Psoas muscle (tissue), 8 donors: ENCODE measurements around the gene MLLT1. TPM values are rescaled to one million over a fixed set of nuclear protein-coding genes. Genes with fewer than 3 reads are reported as not detected.

Source experiments
- ATAC-seq, 4 donors: fragments of 200-7000 bp; cut with Tn5 transposase; one replicate each; pipeline ENCODE4 v1.9.1; 2020; ENCODE audit warnings: moderate library complexity in 3 of 4, mild to moderate bottlenecking in 2 of 4
- DNase-seq, 2 donors: peaks; one replicate each; pipeline ENCODE4 v3.0.0-alpha.2; 2020
- H3K27ac ChIP-seq: fragments of 200-600 bp; one replicate; pipeline ENCODE4 v1.8.0; 2022
- H3K27me3 ChIP-seq, 3 donors: fragments of 200-600 bp in 1 of 3; one replicate each; pipeline versions ENCODE4 v1.6.1 to v1.8.0; 2013 to 2022; ENCODE audit warnings: low read length in 2 of 3, mild to moderate bottlenecking in 2 of 3, moderate library complexity in 1 of 3; ENCODE audit not compliant: insufficient read depth in 3 of 3
- H3K36me3 ChIP-seq, 2 donors: fragments of 200-600 bp in 1 of 2; one replicate each; pipeline versions ENCODE4 v1.6.1 to v1.8.0; 2013 to 2022; ENCODE audit warnings: low read depth in 1 of 2, mild to moderate bottlenecking in 1 of 2, moderate library complexity in 1 of 2; ENCODE audit not compliant: insufficient read depth in 1 of 2
- H3K4me1 ChIP-seq: fragments of 200-600 bp; one replicate; pipeline ENCODE4 v1.8.0; 2022
- H3K4me3 ChIP-seq: fragments of 200-600 bp; one replicate; pipeline ENCODE4 v1.8.0; 2022; ENCODE audit warnings: mild to moderate bottlenecking
- H3K9me3 ChIP-seq: fragments of 200-600 bp; one replicate; pipeline ENCODE4 v1.8.0; 2022
- CTCF ChIP-seq: fragments of 200-600 bp; IDR thresholded peaks from one replicate; pipeline ENCODE4 v1.8.0; 2022; ENCODE audit warnings: antibody characterized with exemption
- WGBS, 3 donors: extraction: QIAGEN DNeasy Blood & Tissue Kit; methylation state at CpG; one replicate each; pipeline versions ENCODE4 v1.1.6 to v1.1.7; 2013; 5-methylcytosine and 5-hydroxymethylcytosine counted together
- intact Hi-C, 2 donors: fragments of 100-400 bp; cut with DNase I; formaldehyde crosslinking; loops; one replicate each; pipeline versions ENCODE4 v1.11.0 to v1.14.2; 2022
- polyA plus RNA-seq, 3 donors: library from polyadenylated mRNA; stranded (reverse); fragments of 200-250 nt; gene quantifications; one replicate each; pipeline ENCODE4 v1.2.3, GENCODE V29; 2013
- total RNA-seq, 4 donors: library from RNA; stranded (reverse); fragmentation: NEBNext Ultra II Directional in 2 of 4; extraction: Animal tissue kit (Norgen Biotek cat#: 25700) in 2 of 4; gene quantifications; one replicate each; pipeline versions ENCODE4 v1.2.1 to v1.2.4, GENCODE V29; 2021 to 2023
- donor health status: healthy with polysubstance abuse.
- donor health status: DM: no; HTN: no; CAD: no; lungs with moderate emphysema.
- donor health status: Bipolar disorder and iron deficiency.
- donor health status: healthy.
- donor health status: DM: yes; HTN: yes; CAD: no.
- donor health status: DM: no; HTN: no; CAD: no.
- donor health status: DM: no; HTN: no; CAD: no.
- donor health status: DM: yes; HTN: yes; CAD: no.

MLLT1 gene
- total and polyA plus RNA-seq, 7 donors = 24.2 to 51.7 (median 35.8) TPM

GRCh38 chr19:6213266-6213595, 66.5 kb downstream of the MLLT1 start:
- peaks cover 0 to 37% of the 10 kb centered on the region in 2 donors for H3K36me3 ChIP-seq
- H3K9me3 ChIP-seq = no peaks in the 10 kb centered on the region
- no peaks in the 10 kb centered on the region for H3K4me1 ChIP-seq
- no peak for TF ChIP-seq CTCF
- ATAC-seq (no peak), DNase-seq (peak in 1 of 2 donors; percentile 49)
- H3K27ac ChIP-seq = no peak overlapping the region
- 88 to 100% (median 92%) methylated on average over 4 to 12 of the region's 12 CpGs for WGBS, 3 donors
- intact Hi-C loops = loop anchor here in 1 of 2 donors (10.0 kb wide), 1 partner anchor 212 kb away; the partner anchor contains the start of gene KHSRP
- H3K4me3 ChIP-seq = no peak overlapping the region
- H3K27me3 ChIP-seq = no peaks in the 10 kb centered on the region

GRCh38 chr19:6212403-6213265, 67.1 kb downstream of the MLLT1 start:
- ATAC-seq (no peak), DNase-seq (peak; percentile 13 to 43)
- no peaks in the 10 kb centered on the region for H3K4me1 ChIP-seq
- H3K9me3 ChIP-seq = no peaks in the 10 kb centered on the region
- intact Hi-C loops = loop anchor here in 1 of 2 donors (10.0 kb wide), 1 partner anchor 212 kb away; the partner anchor contains the start of gene KHSRP
- no peaks in the 10 kb centered on the region for H3K27me3 ChIP-seq
- peaks cover 0 to 35% of the 10 kb centered on the region in 2 donors for H3K36me3 ChIP-seq
- no peak for TF ChIP-seq CTCF
- no peak overlapping the region for H3K4me3 ChIP-seq
- no peak overlapping the region for H3K27ac ChIP-seq
- 94 to 95% (median 95%) methylated on average over 47 to 53 of the region's 53 CpGs for WGBS, 3 donors

GRCh38 chr19:6211632-6212402, 68.0 kb downstream of the MLLT1 start:
- intact Hi-C loops = loop anchor here in 1 of 2 donors (10.0 kb wide), 1 partner anchor 213 kb away; the partner anchor contains the start of gene KHSRP
- DNase-seq = peak in 1 of 2 donors; percentile 39
- H3K36me3 ChIP-seq = peaks cover 0 to 32% of the 10 kb centered on the region in 2 donors

More at GRCh38 chr19:6211632-6212402, 68.0 kb downstream of the MLLT1 start:
- Histone ChIP-seq H3K27ac (no peak overlapping the region), H3K27me3 (no peaks in the 10 kb centered on the region), H3K4me1 (no peaks in the 10 kb centered on the region), H3K9me3 (no peaks in the 10 kb centered on the region), H3K4me3 (no peak overlapping the region)
- no peak for TF ChIP-seq CTCF
- no peak for ATAC-seq
- 85 to 91% (median 89%) methylated on average over 43 of the region's 43 CpGs for WGBS, 3 donors
